ENCODE results near the gene ACOT8.
"Not testable (repeated sequence)": the region's sequence is repeated elsewhere in the genome, so short reads cannot be mapped to it uniquely, and the experiment has no call there.

DNA sequence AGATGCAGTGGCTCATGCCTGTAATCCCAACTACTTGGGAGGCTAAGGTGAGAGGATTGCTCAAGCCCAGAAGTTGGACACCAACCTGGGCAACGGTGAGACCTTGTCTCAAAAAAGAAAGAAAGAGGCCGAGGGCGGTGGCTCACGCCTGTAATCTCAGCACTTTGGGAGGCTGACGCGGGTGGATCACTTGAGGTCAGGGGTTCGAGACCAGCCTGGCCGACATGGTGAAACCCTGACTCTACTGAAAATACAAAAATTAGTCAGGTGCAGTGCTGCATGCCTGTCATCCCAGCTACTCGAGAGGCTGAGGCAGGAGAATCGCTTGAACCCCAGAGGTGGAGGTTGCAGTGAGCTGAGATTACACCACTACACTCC lies 16.9 kb upstream of the ACOT8 start:
- TF ChIP-seq, protein P1, sequence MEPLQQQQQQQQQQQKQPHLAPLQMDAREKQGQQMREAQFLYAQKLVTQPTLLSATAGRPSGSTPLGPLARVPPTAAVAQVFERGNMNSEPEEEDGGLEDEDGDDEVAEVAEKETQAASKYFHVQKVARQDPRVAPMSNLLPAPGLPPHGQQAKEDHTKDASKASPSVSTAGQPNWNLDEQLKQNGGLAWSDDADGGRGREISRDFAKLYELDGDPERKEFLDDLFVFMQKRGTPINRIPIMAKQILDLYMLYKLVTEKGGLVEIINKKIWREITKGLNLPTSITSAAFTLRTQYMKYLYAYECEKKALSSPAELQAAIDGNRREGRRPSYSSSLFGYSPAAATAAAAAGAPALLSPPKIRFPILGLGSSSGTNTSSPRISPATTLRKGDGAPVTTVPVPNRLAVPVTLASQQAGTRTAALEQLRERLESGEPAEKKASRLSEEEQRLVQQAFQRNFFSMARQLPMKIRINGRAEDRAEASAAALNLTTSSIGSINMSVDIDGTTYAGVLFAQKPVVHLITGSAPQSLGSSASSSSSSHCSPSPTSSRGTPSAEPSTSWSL (CRISPR knock-in tag; IDR thresholded peaks at IDR 0.05; ENCODE audit: borderline replicate concordance) = not testable (repeated sequence)
- TF ChIP-seq TCF7L2 (IDR thresholded peaks at IDR 0.05; ENCODE audit: low read depth, low read length); EZH2 (IDR thresholded peaks at IDR 0.05; ENCODE audit: borderline replicate concordance, low read depth, low read length); PHF8 (IDR thresholded peaks at IDR 0.05; ENCODE audit: borderline replicate concordance, low read length); POLR2A (conservative IDR thresholded peaks at IDR 0.05); ZFX (CRISPR knock-in tag; IDR thresholded peaks at IDR 0.05); EP300 (IDR thresholded peaks at IDR 0.05; ENCODE audit: low read length); MYC (IDR thresholded peaks at IDR 0.05; ENCODE audit: low read depth, low read length); MYC (CRISPR knock-in tag; IDR thresholded peaks at IDR 0.05; ENCODE audit: borderline replicate concordance, low read depth); HDAC8 (tag; IDR thresholded peaks at IDR 0.05); FIP1L1 (IDR thresholded peaks at IDR 0.05; ENCODE audit: low read depth, low read length, poor library complexity, severe bottlenecking); ZC3H4 (CRISPR knock-in tag; IDR thresholded peaks at IDR 0.05; ENCODE audit: borderline replicate concordance); HNRNPUL1 (IDR thresholded peaks at IDR 0.05; ENCODE audit: low read length): not testable (repeated sequence)
- TF ChIP-seq, protein P2, sequence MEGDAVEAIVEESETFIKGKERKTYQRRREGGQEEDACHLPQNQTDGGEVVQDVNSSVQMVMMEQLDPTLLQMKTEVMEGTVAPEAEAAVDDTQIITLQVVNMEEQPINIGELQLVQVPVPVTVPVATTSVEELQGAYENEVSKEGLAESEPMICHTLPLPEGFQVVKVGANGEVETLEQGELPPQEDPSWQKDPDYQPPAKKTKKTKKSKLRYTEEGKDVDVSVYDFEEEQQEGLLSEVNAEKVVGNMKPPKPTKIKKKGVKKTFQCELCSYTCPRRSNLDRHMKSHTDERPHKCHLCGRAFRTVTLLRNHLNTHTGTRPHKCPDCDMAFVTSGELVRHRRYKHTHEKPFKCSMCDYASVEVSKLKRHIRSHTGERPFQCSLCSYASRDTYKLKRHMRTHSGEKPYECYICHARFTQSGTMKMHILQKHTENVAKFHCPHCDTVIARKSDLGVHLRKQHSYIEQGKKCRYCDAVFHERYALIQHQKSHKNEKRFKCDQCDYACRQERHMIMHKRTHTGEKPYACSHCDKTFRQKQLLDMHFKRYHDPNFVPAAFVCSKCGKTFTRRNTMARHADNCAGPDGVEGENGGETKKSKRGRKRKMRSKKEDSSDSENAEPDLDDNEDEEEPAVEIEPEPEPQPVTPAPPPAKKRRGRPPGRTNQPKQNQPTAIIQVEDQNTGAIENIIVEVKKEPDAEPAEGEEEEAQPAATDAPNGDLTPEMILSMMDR (IDR thresholded peaks at IDR 0.05 in 2 of 3, conservative IDR thresholded peaks at IDR 0.05 in 1 of 3; ENCODE audit: insufficient read depth in 2 of 3, low read depth in 1 of 3, low read length in 3 of 3) = not testable (repeated sequence)

All from K562 (cell line).